ENCODE data around the gene RAI1.

DNA sequence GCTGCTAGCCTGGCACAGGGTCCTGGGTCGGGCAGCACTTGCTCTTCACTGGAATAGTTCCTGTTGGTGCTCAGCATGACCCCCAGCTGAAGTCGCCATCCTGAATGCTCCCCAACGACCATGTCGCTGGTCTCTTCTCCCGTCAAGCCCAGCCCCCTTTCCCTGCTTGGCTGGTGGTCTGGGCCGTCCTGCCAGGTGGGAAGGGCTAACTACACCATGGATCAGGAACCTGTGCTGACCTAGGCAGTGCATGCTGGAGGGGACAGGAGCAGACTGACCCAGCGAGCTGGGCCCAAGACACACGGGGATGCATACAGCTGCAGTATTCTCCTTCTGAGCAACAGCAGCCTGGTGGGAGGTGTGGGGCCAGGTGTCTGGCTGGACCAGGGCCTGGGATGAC, 164.7 kb downstream of the RAI1 start:
- TF ChIP-seq, protein P1, sequence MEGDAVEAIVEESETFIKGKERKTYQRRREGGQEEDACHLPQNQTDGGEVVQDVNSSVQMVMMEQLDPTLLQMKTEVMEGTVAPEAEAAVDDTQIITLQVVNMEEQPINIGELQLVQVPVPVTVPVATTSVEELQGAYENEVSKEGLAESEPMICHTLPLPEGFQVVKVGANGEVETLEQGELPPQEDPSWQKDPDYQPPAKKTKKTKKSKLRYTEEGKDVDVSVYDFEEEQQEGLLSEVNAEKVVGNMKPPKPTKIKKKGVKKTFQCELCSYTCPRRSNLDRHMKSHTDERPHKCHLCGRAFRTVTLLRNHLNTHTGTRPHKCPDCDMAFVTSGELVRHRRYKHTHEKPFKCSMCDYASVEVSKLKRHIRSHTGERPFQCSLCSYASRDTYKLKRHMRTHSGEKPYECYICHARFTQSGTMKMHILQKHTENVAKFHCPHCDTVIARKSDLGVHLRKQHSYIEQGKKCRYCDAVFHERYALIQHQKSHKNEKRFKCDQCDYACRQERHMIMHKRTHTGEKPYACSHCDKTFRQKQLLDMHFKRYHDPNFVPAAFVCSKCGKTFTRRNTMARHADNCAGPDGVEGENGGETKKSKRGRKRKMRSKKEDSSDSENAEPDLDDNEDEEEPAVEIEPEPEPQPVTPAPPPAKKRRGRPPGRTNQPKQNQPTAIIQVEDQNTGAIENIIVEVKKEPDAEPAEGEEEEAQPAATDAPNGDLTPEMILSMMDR (IDR thresholded peaks at IDR 0.05), result no peak
- TF ChIP-seq POLR2A (IDR thresholded peaks at IDR 0.05), result no peak

Measured in ovary (tissue), 3 donors.